HG02840 (cell line): ENCODE measurements around the gene CR1L.
"Not testable (repeated sequence)": the region's sequence is repeated elsewhere in the genome, so short reads cannot be mapped to it uniquely, and the experiment has no call there.

ENCODE experiments used
- ATAC-seq: cut with Tn5 transposase; IDR thresholded peaks from one replicate; pipeline ENCODE4 v1.9.1; 2021; ENCODE audit warnings: mild to moderate bottlenecking, moderate library complexity, moderate number of reproducible peaks; ENCODE audit not compliant: unreplicated experiment, low FRiP score

Gene CR1L

GRCh38 chr1:207766569-207766968 lies 121.6 kb downstream of the CR1L start:
- no peak for ATAC-seq

- ATAC-seq = not testable (repeated sequence)
Measured at GRCh38 chr1:207770514-207770913, 125.6 kb downstream of the CR1L start.
